ENCODE data around the gene TMEM161B. TPM values are rescaled to one million over a fixed set of nuclear protein-coding genes. Genes with fewer than 3 reads are reported as not detected.

Gene TMEM161B
- total and polyA plus RNA-seq, 2 donors (not counting 3 experiments of a cell fraction or from before 2014, with no cell fraction given), result 5.3 to 11.6 TPM

GRCh38 chr5:88154891-88155290 lies 113.8 kb downstream of the TMEM161B start:
- Histone ChIP-seq H3K79me2 (ENCODE audit: control insufficient read depth, insufficient read depth, low read length) (no peaks in the 10 kb centered on the region), H2AFZ (ENCODE audit: low read depth, low read length) (no peak overlapping the region), H3K4me2 (ENCODE audit: insufficient read depth, low read length) (no peak overlapping the region), H3K9me1 (replicated peaks; ENCODE audit: control insufficient read depth, extremely low read depth, insufficient read depth, low read length) (no peaks in the 10 kb centered on the region), H3K27me3 (ENCODE audit: control insufficient read depth in 2 of 2, insufficient read depth in 2 of 2, low read length in 2 of 2) (peaks cover 4 to 16% of the 10 kb centered on the region in 2 experiments), H3K27ac (ENCODE audit: insufficient read depth, low read depth, low read length) (no peak overlapping the region), H3K4me3 (replicated peaks in 1 of 3; ENCODE audit: insufficient read depth in 1 of 3, low read depth in 1 of 3, low read length in 3 of 3) (no peak overlapping the region), H3K9ac (replicated peaks; ENCODE audit: extremely low read depth, insufficient read depth, low read length) (no peak overlapping the region), H3K36me3 (ENCODE audit: control insufficient read depth in 2 of 2, extremely low read depth in 1 of 2, insufficient read depth in 2 of 2, low read length in 2 of 2) (no peaks in the 10 kb centered on the region), H3K4me1 (ENCODE audit: control insufficient read depth, extremely low read depth, insufficient read depth, low read length) (no peaks in the 10 kb centered on the region), H3K9me3 (replicated peaks; ENCODE audit: control insufficient read depth, insufficient read depth, low read length) (no peaks in the 10 kb centered on the region), H4K20me1 (replicated peaks; ENCODE audit: control insufficient read depth, extremely low read depth, insufficient read depth, low read length) (no peaks in the 10 kb centered on the region)
- TF ChIP-seq POLR2A (IDR thresholded peaks at IDR 0.05; ENCODE audit: low read depth, low read length) (no peak), JUN (IDR thresholded peaks at IDR 0.05; ENCODE audit: borderline replicate concordance, insufficient read depth, insufficient read length, low read depth) (no peak), CTCF (IDR thresholded peaks at IDR 0.05; ENCODE audit: extremely low read depth in 1 of 2, insufficient read depth in 1 of 2, low read depth in 1 of 2, low read length in 2 of 2) (no peak), MYC (IDR thresholded peaks at IDR 0.05; ENCODE audit: low read depth, low read length) (no peak), POLR2AphosphoS5 (IDR thresholded peaks at IDR 0.05; ENCODE audit: insufficient read depth, low read depth, low read length) (no peak), EZH2 (IDR thresholded peaks at IDR 0.05; ENCODE audit: borderline replicate concordance, low read depth, low read length, severe bottlenecking) (no peak), GATA2 (IDR thresholded peaks at IDR 0.05; ENCODE audit: insufficient read depth, insufficient read length, low read depth, low read length) (no peak), FOS (IDR thresholded peaks at IDR 0.05; ENCODE audit: borderline replicate concordance, insufficient read depth, low read length) (no peak)
- TF ChIP-seq, protein P1, sequence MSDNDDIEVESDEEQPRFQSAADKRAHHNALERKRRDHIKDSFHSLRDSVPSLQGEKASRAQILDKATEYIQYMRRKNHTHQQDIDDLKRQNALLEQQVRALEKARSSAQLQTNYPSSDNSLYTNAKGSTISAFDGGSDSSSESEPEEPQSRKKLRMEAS (IDR thresholded peaks at IDR 0.05; ENCODE audit: insufficient read depth, insufficient read length), result no peak
- POLR2A ChIA-PET, result no interaction called here
- intact Hi-C loops (cut with micrococcal nuclease), result no loop called here
- dilution Hi-C loops (cut with MboI; ENCODE audit: extremely low pct_ligation_motif_present, low sequenced_read_pairs), result no loop called here
- FAIRE-seq (no peak), DNase-seq (ENCODE audit: low read depth, low spot score) (no peak)
- BruUV-seq (replicated peaks), result no TSS peak
- CTCF ChIA-PET, result interaction anchor here (0.6 to 1.5 kb wide), 4 partner anchors 10 to 375 kb away, joined by 3 to 4 read pairs (median 3); no protein-coding TSS in a partner anchor

Measured in endothelial cell of umbilical vein (primary cell).